Activated CD4-positive, alpha-beta T cell treated with anti-CD3 and anti-CD28 coated beads, Interleukin-2, amount 50 U/mL, for 16 hours (primary cell): Measurements from ENCODE around the gene GADL1.

Source experiments
- DNase-seq: peaks from one replicate; pipeline ENCODE4 v3.0.0-alpha.2; 2020

The GADL1 gene

DNA sequence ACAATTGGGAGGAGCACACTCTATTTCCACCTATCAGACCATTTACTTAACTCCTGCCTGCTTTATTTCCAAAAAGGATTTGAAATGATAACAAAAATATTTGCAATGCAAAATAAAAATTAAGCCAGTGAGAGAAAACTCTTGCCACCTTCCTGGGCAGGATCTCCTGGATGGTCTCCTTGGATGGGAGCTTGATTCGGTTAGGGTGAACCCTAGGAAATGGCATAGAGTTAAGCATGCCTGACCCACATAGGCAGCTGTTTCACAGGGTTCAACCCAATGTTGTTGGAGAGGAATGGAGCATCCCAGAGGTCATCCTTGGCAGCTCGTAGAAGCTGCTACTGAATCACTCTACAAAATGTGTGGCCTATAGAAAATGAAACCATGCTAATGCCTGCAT, 204.3 kb downstream of the GADL1 start:
- DNase-seq, result no peak

DNA sequence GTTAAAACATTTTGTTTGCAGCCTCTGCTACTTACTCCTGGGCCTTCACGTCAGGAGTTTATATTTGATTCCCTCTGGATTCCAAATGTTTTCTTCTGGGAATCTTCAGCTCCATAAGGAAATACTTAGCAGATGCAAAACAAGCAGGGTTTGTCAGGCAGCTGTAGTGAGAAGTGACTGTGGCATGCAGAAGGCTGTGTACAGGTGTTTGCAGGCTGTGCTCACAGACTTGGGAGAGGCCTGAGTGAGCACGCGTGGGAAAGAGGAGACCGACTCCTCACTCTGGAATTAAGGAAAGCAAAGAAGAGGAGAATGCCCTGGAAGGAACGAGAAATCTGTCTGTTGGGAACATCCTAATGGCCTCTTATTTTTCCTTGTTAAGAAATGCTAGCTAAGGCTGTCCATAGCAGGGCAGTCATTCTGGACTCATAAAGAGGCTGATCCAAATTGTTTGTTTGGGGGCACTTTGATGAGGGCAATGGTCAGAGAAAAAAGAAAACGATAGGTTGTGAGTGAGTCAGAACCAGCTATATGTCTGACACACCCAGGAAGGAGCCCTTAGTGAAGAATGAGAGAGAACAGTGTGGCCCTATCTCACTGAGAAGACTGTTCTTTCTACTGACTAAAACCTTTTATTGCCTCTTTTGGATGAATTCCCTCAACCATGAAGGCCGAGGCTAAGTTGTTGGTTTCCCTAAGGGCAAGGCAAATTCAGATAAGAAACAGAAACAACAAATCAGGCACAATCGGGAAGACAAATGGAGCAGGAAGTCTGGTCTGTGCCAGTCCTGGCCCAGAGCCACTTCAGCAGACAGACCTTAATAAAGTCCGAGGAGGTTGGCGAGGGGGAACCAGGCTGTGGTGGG, 205.5 kb downstream of the GADL1 start:
- DNase-seq, result peak; percentile 54

GRCh38 chr3:30687930-30688570, 206.4 kb downstream of the GADL1 start:
- DNase-seq, result no peak

GRCh38 chr3:30686799-30687198, 207.7 kb downstream of the GADL1 start:
- no peak for DNase-seq

DNA sequence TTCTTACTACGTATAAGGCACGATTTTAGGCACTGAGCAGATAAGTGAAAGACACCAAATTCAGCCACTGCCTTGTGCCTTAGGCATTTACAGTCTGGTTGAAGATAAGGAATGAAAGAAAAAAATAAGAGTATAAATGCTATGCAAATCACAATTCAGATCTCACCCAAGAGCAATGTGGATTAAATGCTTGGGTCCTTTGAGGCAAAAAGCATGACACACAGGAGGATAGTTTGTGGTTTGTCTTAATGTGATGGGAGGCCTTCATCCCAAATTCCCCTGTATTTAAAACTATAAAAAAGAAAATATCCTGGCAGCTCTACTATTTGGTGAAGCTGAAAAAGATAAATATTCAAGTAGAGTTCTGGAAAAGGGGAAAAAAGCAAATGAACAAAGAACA, 208.3 kb downstream of the GADL1 start:
- DNase-seq, result no peak

- peak; percentile 68 for DNase-seq
These were observed 209.2 kb downstream of the GADL1 start for GRCh38 chr3:30685267-30685667.

DNA sequence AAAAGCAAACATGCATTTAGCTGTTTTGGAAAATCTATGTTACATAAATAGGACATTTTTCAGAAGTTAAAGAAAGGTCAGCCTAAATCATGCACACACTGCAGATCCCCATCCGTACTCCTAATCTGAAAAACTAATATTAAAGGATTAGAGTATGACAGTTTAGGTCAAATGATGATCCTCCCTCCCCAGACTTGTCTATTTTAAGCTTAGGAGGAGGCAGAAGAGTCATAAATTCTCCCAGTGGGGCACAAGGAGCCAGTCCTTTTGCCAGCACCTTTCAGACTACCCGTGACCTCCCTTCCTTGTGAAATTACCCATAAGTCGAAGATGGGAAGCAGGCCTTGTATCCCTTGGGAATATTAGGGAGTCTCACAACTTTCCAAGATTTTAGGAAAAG, 210.1 kb downstream of the GADL1 start:
- DNase-seq, result no peak

DNA sequence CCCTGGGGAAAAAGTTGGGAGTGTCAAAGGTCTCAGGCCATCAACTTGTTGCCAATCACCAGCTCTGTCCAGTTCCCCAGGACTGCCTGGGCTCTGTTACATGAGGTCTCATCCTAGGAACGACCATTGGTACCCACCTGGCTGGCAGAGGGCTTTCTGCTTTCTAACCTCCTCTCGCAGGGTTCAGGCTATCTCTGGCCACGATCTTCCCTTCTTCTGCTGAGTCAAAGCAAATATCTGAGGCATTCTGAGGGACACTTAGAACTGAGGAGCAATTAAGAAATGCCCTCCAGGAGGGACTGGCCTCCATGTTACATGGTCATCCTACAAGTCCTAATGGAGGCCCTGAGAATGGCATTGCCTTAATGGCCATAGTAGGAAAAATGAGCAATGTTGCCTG, 210.7 kb downstream of the GADL1 start:
- DNase-seq, result no peak

GRCh38 chr3:30682434-30683155, 211.9 kb downstream of the GADL1 start:
- DNase-seq, result peak; percentile 56

DNA sequence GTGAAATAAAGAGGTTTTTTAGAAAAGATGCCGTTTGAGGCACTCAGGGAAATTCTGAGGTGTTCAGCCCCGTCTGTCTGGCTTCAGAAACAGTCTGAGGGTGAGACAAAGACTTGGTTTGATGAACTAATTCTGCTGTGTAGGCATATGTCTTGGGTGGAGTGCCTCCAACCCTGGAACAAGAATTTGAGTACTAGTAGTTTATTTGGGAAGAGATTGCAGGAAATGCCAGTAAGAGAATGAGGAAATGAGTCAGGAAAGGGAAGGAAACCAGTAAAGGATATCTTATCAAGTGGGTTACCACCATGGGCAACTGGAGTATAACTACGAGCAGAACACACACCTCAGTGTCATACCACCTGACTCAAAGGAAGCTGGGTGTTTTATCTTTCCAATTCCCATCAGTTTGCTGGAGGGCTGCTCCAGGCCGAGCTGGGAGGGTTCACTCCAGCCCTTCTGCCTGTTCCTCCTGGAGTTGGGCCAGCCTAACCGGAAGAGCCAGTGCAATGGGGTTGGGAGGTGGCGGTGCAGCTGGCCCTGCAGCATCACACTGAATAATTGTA, 212.7 kb downstream of the GADL1 start:
- no peak for DNase-seq

DNA sequence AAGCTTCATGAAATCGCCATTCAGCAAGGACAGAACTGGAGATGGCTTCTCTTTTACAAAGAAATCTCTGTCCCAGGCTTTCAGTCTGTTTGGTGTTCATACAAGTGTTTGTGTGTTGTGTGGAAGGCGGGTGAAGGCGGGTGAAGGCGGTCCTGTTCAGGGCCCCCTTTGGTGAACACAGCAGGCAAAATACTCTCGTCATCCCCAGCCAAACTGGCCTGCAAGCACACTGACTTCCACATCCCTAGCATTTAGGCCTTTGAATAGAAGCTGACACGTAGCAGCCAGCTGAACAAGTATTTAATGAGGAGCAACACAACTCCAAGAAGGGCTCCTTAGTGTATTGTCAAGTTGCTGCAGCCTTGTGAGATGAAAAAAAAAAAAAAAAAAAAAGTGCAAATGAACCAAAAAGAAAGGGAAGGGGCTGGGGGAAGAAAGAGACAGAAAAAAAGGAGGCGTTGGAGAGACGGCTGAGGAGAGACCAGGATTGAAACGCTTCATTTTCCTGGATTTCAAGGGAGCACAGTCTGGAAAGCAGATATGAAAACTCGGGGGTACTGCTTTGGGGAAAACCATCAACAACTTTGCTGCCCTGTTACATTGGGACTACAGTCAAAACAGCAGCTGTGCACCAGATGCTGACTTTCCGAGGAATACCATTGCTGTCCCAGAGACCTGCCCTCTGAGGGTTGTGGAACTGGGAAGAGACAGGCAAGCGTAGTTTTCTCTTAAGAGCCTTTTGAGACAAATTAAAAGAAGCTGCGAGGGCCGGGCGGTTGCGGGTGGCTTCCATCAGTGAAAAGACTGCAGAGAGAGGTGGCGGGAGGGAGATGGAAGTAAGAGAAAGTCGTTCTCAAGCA, 213.4 kb downstream of the GADL1 start:
- no peak for DNase-seq

DNA sequence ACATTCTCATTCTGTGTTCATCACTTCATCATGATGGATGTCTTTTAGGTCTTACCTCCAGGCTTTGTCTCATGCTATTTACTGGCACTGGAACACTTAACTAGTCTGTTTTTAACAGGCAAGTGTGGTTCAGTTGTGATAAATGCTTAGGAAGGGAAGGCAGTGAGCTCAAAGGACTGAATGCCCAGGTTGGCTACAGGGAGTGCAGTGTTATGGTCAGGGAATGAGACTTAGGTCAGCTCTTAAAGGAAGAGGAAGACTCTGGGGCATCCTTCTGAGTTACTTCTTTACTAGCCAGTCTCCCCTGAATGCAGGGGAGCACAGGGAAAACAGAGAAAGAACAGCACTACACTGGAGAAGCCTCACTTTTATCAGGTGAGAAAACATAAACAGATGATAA, 215.4 kb downstream of the GADL1 start:
- no peak for DNase-seq

- DNase-seq, result no peak
These were observed 217.1 kb downstream of the GADL1 start for GRCh38 chr3:30677347-30677685.

DNA sequence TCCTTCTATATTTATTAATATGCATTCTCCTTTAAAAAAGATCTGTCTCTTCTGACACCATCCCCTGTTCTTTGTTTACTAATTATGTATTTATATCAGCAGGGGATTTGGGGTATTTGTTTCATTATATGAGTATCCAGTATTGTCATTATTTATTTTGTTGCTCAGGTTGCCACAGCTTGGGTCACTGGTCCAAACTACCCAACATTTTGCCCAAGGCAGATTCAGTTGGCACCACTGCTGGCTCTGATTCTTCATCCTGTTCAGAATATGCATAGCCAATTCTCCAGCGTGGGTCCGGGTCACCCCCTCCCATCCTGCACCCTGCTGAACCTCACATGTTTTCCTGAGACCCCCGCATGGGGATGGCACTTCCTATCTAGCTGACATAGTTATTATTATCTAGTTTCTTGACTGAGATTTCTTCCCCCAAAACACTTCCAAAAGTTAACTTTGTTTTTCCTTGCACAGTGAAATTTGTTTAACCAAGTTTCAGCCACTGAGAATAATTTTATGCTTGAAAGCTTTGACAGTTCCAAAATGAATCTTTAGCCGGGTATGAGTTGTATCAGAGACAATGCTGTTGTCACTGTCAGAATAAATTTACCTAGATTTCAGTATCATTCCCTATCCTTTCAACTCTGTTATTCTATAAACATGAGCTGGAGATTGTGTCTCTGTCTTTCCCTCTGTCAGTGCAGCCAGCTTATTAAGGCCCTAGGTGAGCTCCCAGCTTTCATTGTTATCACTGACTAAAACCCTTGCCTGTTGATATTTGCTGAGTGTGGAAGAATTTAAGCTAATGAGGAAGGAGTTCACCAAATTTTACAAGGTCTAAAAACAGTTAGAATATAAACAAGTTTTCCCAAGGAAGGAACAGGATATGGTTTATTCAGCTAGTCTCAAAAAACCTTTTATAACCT, 217.8 kb downstream of the GADL1 start:
- no peak for DNase-seq
